Middle frontal gyrus (tissue), 1 donor: ENCODE measurements around the gene DMKN.

Experiments
- DNase-seq: peaks from one replicate; pipeline ENCODE4 v3.0.0-alpha.2; 2015; ENCODE audit warnings: low spot score; ENCODE audit errors: extremely low spot score

The DMKN gene

GRCh38 chr19:35525873-35526272, 12.4 kb upstream of the DMKN start:
- no peak for DNase-seq

- no peak for DNase-seq
Observed at GRCh38 chr19:35524181-35524837, 10.9 kb upstream of the DMKN start.

GRCh38 chr19:35522745-35523327, 9.4 kb upstream of the DMKN start:
- DNase-seq = no peak

- DNase-seq = no peak
Observed at GRCh38 chr19:35521124-35521743, 7.8 kb upstream of the DMKN start.

GRCh38 chr19:35519291-35519690, 5.8 kb upstream of the DMKN start:
- no peak for DNase-seq

GRCh38 chr19:35518313-35518712, 4.9 kb upstream of the DMKN start:
- no peak for DNase-seq

- DNase-seq = no peak
Observed at GRCh38 chr19:35517342-35517741, 3.9 kb upstream of the DMKN start.

GRCh38 chr19:35516310-35516709, 2.9 kb upstream of the DMKN start:
- DNase-seq = no peak

GRCh38 chr19:35514282-35514809, 897 bp upstream of the DMKN start:
- DNase-seq = no peak

- DNase-seq = no peak
Observed at GRCh38 chr19:35512831-35513627, 420 bp downstream of the DMKN start.

- DNase-seq = no peak
Observed at GRCh38 chr19:35511337-35511736, 2.1 kb downstream of the DMKN start.

- DNase-seq = no peak
Observed at GRCh38 chr19:35510626-35510964, 2.9 kb downstream of the DMKN start.

GRCh38 chr19:35509861-35510625, 3.4 kb downstream of the DMKN start:
- no peak for DNase-seq

- no peak for DNase-seq
Observed at GRCh38 chr19:35509018-35509652, 4.3 kb downstream of the DMKN start.

- DNase-seq = no peak
Observed at GRCh38 chr19:35508129-35508528, 5.3 kb downstream of the DMKN start.

- no peak for DNase-seq
Observed at GRCh38 chr19:35507561-35507960, 5.9 kb downstream of the DMKN start.

GRCh38 chr19:35506011-35506410, 7.4 kb downstream of the DMKN start:
- no peak for DNase-seq

GRCh38 chr19:35502751-35503150, 10.7 kb downstream of the DMKN start:
- no peak for DNase-seq

GRCh38 chr19:35501684-35502083, 11.8 kb downstream of the DMKN start:
- no peak for DNase-seq

- DNase-seq = no peak
Observed at GRCh38 chr19:35500611-35501010, 12.8 kb downstream of the DMKN start.
